HG03432 (cell line): ENCODE measurements around the gene KIAA0040.

ENCODE experiments used
- ATAC-seq: cut with Tn5 transposase; IDR thresholded peaks from one replicate; pipeline ENCODE4 v1.9.1; 2021; ENCODE audit warnings: mild to moderate bottlenecking, moderate library complexity; ENCODE audit not compliant: unreplicated experiment

The KIAA0040 gene

DNA sequence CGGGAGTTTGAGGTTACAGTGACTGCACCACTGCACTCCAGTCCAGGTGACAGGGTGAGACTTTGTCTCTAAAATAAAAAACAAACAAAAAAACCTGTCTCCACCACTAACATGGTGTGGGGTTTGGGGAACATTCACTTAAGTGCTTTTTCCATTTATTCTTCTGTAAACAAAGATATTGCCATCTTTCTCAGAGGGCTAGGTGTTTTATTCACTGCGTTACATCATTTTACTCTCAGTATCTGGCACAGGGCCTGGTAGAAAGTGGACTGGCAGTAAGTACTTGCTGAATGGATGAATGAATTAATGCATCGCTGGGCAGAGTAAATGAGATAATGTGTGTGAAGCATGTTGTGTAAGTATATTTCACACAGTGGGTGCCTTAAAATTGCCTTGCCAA, 20.1 kb downstream of the KIAA0040 start:
- no peak for ATAC-seq

DNA sequence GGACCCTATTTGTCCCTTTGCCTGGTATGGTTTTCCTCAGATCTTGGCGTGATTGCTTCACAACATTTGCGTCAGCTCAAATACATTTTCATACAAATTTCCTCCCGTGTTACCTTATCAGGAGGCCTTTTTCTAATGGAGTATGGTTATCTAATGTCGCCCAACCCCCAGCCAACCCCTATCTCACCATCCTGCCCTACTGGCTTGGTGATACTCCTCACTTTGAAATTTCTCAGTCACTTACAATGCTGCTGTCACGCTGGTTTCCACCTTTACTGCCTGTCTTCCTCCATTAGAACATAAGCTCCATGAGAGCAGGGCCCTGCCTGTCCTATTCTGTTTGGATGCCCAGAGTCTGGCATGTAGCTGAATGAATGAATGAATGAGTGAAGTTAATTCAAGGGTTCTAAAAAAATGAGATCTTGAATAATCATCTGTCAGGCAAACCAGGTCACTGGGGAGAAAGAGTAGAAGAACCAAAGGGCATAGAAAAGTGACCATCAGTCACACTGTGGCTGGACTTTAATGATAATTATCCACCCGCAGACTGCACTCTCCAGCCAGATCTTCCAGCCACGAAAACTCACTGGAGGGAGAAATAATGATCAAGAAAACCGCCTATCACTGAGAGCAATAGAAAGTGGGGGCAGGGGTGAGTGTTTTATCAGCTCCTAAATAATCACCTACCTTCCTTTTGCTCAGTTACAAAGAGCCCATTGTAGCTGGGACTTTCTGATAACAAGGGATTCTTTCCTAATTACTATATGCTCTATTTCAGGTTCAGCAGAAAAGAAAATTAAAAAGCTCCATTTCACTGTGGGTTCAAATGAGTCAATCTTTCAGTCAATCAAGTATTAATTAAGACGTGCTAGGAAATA, 21.3 kb downstream of the KIAA0040 start:
- no peak for ATAC-seq

DNA sequence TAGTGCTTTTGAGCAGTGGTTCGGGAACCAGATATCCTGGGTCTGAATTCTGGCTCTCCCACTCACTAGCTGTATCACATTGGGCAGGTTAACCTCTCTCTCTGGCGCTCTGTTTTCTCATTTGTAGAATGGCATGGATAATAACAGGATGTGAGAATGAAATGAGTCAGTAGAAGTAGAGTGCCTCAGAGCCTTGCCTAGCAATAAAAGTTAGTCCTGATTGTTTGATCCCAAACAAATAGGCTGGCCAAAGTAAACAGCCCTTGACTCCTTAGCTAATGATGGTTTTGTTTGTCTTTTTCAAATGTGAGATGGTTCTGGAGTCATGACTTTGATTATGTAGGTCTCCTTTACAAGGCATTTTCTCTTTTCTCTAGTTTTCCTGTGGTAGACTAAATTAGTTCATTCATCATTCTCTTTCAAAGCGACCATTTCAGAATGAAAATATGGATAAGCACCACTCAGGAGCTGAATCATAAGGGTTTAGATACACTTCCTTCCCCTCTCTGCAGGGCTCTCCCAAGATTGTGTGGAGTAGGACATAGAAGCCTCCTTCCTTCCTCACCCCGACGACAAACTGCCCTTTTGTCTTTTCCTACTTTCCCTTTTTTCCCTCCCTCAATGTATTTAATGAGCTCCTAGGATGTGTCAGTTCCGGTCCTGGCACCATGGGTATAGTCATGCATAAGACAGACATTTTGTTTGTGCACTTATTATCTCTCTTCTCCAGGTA, 23.1 kb downstream of the KIAA0040 start:
- no peak for ATAC-seq

DNA sequence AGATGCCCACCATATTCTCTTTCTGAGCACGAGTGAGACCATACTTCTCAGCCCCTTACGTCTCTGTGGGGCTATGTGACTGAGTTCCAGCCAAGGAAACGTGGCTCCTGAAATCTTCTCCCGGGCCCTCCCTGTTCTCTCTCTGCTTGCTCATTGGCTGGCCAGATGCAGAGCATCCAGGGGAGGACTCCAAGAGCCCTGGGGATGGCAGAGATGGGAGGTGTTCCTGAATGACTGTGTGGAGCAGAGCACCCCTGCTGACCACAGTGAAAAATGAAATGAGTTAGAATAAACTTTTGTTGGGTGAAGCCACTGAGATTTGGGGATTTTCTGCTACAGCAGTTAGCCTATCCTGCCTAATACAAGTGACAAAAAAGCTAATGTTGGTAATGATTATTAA, 23.8 kb downstream of the KIAA0040 start:
- no peak for ATAC-seq

DNA sequence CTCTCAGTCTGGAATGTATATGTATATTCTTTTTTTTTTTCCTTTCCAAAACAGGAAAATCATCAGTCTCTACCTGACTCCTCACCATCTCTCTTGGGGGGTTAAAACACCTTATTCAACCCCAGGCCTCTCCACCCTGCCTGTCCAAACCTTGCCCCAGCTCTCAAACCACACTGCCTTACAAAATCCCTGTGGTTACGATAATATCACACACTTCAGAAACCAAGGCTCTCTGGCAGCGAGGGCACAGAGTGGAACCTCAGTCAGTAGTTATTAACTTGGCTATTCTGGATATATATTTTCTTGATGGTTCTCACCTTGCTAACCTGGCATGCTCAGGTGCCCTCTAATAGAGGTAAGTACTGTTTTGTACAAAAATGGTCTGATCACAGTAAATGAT, 24.7 kb downstream of the KIAA0040 start:
- no peak for ATAC-seq

DNA sequence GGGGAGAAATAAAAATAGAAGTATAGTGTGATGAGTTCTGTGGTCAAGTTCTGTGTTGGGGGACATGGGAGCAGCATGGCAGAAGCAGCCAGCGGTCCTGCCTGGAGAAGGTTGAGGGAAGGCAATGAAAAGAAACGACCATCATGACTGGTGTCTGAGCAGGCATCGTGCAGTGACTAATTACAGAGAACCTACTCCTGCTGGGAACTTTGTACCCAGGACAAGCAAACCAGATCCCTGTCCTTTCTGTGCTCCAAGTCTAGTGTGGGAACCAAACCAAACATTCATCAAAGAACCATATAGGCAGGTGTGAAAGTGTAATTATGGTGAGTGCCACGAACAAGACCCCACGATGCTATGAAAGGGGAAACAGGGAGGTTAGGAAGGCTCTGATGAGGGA, 25.8 kb downstream of the KIAA0040 start:
- ATAC-seq: no peak

DNA sequence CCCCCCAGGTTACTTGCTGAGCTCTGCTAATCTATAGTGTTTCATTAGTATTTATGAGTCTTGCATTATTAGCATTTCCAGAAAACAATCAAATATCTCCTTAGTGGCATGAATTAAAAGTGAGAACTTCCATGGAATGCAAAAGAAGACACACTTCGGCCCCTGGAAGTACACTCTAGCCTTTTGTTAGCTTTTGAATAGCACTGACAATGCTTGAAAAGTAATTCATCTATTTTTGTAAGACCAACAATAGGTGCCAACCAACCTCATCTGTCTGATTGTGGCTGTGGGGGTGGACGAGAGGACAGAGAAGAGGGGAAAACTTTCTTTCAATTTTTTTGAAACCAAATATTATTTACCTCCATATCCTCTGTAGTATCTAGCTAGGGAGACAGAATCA, 27.8 kb downstream of the KIAA0040 start:
- ATAC-seq: no peak

DNA sequence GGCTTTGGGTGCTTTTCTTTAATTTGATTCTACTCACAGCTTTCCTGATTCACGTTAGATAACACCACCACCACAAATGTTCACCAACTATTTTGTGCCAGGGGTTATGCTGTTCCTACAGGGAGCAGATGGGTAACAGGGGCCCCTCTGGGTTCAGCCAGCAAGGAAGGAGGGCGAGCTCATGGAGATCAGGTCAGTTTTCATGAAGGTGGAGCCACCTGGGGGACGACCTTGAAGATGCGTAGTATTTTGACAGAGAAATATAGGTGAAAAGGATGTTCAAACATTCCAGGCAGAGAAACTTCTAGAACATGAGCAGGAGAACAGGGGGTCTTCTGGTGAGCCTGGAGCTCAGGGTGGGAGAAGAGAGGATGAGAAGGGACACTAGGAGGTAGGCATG, 28.9 kb downstream of the KIAA0040 start:
- no peak for ATAC-seq

DNA sequence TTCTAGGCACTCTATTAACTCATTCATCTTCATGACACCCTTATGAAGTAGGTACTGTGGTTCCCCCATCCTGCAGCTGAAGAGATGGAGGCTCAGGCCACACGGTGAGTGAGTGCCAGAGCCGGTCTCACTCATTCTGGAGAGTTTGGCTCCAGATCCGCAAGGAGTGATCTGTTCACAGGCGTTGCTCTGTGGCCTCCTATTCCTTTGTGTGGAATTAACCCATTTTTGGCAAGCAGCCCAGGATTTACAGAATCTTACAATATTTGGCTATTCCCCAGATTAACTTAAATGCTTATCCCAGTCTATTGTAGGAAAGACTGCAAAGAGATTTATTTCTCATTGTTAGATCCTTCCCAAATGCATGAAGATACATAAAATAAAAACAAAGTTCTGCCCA, 29.6 kb downstream of the KIAA0040 start:
- no peak for ATAC-seq

DNA sequence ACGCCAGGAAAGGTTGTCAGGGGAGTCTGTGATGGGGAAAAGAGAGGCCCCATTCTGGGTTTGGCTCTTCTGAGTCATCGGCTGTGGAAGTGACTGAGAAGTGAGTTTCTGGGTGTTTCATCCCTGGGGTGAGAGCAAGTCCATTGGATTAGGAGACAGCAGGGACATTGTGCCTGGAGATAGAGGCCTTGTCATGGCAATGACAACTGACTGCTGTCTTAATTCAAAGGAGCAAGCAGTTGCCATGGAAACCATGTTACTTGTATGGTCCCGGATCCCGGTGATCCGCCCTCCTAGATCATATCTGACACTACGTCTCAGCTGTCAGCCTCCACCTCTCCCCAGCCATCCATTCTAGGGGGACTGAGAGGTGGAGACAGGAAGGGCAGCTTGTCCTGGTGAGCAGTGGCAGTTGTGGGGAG, 34.4 kb downstream of the KIAA0040 start:
- ATAC-seq: no peak

DNA sequence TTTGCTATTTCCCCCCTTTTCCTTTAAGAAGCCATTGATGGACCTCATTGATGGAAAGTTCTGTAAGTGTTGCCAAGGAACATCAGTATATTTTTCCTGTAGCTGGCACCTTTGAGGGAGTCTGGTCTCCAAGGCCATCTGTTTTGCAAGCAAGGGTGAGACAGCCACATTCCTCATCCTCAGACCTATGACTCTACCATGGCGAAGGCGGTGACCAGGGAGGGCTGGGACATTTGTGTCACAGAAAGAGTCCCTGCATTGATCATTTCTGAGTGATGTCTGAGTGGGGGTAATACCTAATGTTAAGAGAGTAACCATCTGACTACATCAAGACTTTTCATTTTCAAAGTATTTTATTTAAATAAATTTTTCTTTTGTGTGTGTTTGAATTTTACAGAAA, 35.4 kb downstream of the KIAA0040 start:
- ATAC-seq: no peak

DNA sequence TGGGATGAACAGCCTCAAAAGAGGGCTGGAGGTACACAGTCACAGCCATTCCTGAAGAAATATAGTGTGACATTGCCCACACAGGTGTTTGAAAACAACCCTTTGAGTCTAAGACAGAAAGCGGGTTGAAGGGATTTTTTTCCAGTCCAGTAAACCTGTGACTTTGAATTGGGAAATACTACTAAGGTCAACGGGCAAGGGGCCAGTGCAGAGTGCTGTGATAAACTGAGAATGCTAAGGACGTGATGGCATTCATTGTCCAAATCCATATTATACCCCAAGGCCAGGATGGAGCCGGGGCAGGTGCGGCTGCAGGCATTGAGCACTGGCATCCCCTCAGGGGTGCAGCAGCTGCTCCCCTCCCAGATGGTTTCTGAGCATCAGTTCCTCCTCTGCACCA, 36.6 kb downstream of the KIAA0040 start:
- no peak for ATAC-seq

DNA sequence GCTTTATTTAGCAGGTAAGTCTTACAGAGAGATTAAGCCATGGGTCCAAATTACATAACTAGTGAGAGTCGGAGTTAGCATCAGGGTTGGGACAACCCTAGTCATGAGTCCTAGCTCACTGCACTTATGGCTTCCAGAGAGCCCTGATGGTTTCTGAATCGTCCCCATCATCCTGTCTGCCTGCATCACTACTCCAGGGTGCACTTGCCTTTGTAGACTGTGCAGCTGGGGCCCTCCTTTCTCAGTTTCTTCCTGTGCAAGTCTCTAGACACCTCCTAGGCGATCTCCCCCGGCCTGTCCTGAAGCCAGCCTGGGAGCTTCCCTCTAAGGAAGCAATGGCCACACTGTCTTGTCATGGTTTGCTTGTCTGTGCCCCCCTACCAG, 37.1 kb downstream of the KIAA0040 start:
- ATAC-seq: no peak

DNA sequence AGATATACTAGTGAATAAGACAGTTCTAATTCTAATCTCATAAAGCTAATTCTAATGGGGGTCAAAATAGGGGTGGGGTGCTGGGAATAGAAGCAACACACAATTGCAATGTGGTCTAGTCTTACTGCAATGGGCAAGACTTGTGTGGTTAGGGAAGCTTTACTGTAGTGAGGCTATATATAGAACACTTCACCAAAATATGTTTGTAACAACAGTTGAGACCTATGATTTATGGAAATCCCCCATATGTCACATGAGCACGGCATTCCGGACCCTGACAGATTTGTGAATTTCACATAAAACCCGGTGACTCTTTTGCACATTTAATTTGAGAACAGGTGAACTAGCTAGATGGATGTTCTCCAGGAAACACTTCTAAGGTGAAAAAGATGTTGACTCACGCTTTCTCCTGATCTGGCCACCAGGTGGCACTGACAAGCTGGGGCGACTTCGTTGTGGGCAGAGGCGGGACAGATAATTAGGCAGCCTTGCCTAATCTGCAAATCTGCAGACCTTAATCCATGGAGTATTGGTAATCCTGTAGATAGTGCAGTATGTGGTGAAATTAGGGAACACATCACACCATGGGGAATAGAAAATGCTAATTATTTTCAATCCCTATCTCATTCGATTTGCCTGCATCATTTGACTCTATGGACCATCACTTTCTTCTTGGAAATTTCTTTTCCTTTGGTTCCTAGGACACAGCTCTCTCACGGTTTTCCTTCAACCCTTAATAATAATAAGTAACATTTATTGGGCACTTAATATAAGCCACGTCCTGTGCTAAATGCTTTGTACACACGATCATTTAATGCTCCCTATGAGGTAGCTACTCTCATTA, 37.7 kb downstream of the KIAA0040 start:
- no peak for ATAC-seq

DNA sequence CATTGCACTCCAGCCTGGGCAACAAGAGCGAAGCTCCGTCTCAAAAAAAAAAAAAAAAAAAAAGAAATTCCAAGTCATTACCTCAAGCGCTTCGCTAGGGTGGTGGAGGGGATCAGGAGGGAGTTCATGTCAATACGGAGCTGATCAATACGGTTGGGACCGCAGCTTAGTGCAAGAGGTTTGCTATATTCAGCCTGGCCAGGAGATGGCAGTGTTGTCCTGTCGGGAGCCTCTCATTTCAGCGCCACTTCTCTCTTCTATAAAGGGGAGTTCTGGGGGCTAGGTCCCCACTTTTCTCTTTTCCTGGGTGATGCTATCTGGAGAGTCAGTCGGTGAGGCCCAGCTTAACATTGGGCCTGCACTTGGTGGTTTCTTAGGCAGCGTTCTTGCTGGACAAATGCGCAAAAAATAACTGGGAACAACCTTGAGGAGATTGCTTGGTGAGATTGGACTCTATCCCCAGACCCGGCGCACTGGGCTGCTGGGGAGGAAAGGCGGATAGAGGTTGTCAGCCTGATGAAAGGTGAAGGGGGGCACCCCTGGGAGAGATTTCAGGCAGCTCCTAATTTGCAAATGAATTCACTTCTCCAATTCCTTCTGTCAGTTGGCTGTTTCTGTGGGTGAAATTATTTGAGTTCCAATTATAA, 40.4 kb downstream of the KIAA0040 start:
- peak; percentile 56 for ATAC-seq

DNA sequence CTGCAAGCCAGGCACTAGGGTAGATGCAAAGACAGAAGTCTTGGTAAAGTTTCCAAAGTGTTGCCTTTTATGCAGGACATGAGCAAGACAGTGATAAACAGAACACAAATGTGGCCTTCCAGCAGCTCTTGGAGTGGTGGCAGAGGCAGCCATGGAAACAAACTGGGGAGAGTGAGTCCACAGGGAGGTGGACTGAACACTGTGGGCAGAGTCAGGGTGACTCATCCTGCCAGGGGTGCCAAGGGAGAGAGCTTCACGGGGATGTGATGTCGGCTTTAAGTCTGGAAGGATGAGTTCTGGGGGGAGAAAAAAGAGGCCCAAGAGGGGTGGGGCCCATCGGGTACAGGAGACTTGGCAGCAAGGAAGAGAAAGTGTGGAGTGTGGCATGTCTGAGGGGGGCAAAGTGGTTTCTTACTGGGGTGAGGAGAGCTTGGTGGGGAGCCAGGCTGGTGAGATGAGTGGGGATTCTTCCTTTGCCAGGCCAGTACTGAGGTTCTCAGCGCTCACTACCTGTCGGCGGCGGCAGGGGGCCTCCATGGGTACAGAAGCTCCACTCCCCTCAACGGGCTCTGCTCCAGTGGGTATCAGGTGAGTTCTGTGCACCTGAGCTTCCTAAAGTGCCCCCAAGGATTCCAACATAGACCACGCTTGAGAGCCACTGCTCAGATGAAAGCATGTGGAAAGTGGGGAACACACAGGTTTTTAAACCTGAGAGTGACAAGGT, 41.8 kb downstream of the KIAA0040 start:
- no peak for ATAC-seq

DNA sequence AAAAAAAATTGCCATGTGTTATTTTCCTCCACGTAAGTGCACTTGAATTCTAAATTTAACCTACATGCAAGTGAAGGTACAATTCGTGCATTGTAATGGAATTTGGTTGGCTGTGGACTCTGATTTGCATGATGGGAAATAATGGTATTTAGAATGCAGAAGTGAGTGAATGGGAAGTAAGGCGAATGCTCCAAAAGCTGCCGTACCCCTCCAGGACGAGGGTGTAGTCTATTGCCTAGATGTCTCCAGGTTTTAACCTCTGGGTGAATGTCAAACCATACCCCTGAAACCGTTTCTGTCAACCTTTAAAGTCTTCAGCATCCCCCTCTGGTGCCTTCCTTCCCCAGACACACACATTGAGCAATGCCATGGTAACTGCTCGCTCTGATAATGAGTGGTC, 44.5 kb downstream of the KIAA0040 start:
- no peak for ATAC-seq

DNA sequence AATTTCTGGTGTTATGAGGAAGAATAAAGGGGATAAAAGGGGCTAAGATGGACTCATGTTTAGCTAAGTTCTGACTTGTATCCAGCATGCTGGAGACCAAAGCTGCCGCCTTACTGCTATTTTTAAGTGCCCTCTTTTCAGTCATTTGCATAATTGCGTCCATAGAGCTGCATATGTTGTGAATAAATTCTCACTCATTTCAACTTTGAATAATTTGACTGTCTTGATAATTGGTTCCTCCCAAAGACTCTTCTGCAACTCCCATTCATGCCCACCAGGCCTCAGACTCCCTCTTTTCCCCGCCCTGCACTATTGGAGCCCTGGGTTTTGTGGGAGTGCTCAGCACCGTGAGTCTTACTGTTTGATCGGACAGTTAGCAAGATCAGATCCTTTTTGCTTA, 45.0 kb downstream of the KIAA0040 start:
- ATAC-seq: no peak

DNA sequence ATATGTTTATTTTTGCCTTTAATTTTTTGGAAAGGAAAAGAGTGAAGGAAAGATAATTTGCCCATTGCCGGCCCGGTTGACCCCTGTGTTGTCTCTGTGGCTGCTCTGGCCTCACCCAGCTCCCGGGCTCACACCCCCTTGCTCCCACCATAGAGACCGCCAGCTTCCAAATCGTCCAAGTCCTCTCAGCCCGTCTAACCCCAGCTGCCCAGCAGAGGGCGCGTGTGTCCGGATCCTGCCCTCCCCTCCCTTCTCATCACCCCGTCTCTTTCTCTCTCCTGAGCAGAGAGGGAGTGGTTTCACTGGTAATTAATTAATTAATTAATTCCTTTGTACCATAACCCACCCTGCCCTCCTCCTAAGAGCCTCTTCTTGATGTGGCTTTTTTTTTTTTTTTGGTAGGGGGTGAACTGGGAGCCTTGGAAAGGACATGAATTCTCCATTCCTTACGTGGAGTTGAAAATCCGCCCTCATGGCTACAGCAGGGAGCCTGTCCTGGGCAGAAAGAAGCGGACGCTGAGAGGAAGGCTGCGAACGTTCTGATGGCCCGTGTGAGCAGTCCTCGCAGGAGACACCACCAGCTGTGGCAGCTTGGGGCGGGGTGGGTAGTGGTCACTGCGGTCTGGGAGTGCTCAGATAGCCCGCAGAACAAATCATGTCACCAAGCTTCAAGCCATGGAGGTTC, 45.9 kb downstream of the KIAA0040 start:
- ATAC-seq: peak; percentile 61
